ENCODE results near the gene ZGPAT. TPM values are rescaled to one million over a fixed set of nuclear protein-coding genes. Genes with fewer than 3 reads are reported as not detected.

Gene ZGPAT
- total and polyA plus RNA-seq, 10 of the 15 experiments (the other 5 are each of a cell fraction or from before 2014, with no cell fraction given): 0.58 to 52.9 (median 18.0) TPM

DNA sequence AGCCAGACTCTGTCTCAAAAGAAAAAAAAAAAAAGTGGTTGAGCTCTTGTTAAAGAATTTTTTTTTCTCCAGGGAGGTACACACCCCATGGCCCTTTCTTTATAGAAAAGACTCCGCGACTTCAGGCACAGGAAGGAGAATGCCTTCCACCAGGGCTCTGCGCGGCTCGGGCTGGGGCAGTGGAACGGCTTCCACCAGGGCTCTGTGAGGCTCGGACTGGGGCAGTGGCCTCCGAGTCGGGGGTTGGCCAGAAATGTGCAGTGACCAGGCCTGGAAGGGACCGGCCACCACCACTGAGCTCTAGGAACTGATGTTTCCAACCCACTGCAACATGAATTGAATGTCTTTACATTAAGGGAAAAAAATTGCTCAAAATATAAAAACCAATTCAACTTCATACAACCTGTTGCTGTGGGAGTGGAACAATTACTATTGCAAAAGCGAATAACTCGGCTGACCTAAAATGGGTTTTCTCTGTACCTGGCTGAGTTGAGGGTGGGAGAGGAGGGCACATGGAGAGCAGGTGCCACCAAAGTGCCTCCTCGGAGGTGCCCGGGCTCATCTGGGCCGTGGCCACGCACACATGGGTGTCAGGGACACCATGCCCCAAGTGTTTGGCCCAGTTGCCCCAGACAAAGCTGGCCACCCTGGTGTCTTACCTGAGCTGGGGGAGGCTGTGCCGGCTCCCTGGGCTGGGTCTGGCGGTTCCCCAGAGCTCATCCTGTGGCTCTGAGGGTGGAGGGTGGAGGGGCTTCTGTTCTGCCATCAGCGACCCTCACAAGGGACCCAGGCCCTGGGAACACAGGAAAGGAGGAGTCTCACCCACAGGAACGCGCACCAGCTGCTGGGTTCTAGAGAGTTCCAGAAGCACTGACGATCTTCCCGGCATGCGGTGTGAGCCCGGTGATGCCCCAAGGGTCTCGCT is 61.0 kb downstream of the ZGPAT start:
- no peak for FAIRE-seq

More for the DNA sequence above, 61.0 kb downstream of the ZGPAT start:
- Histone ChIP-seq H3K27ac (ENCODE audit: control insufficient read depth, insufficient read depth) (no peak overlapping the region), H2AFZ (ENCODE audit: control insufficient read depth, low read depth, low read length) (no peak overlapping the region), H3K4me2 (ENCODE audit: control insufficient read depth, insufficient read depth) (no peak overlapping the region), H3K9me3 (replicated peaks; ENCODE audit: control insufficient read depth, insufficient read depth, low read length) (no peaks in the 10 kb centered on the region), H3K27me3 (replicated peaks in 1 of 2; ENCODE audit: control insufficient read depth in 2 of 2, insufficient read depth in 2 of 2, low read length in 1 of 2) (no peaks in the 10 kb centered on the region), H3K4me3 (no peak overlapping the region), H3K36me3 (ENCODE audit: control insufficient read depth in 2 of 2, insufficient read depth in 2 of 2, low read length in 1 of 2) (no peaks in the 10 kb centered on the region), H4K20me1 (ENCODE audit: control insufficient read depth, insufficient read depth) (no peaks in the 10 kb centered on the region), H3K79me2 (ENCODE audit: control insufficient read depth, insufficient read depth, low read length) (no peaks in the 10 kb centered on the region), H3K4me1 (ENCODE audit: control insufficient read depth, insufficient read depth, low read length) (no peaks in the 10 kb centered on the region), H3K9ac (ENCODE audit: control insufficient read depth, insufficient read depth, low read length) (no peak overlapping the region)
- SMC1A ChIA-PET (ENCODE audit: uncharacterized antibody, unreplicated experiment): interaction anchor here (0.6 kb wide), 1 partner anchor 12 kb away, joined by 3 read pairs; no protein-coding TSS in a partner anchor
- intact Hi-C loops (cut with micrococcal nuclease; ENCODE audit: unreplicated experiment): no loop called here
- DNase-seq (ENCODE audit: low read depth, low spot score) (no peak), ATAC-seq (no peak)
- in situ Hi-C loops (cut with MboI): no loop called here
- POLR2A ChIA-PET: no interaction called here
- RAD21 ChIA-PET (ENCODE audit: unreplicated experiment): no interaction called here
- TF ChIP-seq, protein P1, sequence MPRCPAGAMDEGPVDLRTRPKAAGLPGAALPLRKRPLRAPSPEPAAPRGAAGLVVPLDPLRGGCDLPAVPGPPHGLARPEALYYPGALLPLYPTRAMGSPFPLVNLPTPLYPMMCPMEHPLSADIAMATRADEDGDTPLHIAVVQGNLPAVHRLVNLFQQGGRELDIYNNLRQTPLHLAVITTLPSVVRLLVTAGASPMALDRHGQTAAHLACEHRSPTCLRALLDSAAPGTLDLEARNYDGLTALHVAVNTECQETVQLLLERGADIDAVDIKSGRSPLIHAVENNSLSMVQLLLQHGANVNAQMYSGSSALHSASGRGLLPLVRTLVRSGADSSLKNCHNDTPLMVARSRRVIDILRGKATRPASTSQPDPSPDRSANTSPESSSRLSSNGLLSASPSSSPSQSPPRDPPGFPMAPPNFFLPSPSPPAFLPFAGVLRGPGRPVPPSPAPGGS (IDR thresholded peaks at IDR 0.05; ENCODE audit: borderline replicate concordance, insufficient read depth, low read depth, low read length, poor library complexity, severe bottlenecking): no peak
- TF ChIP-seq, protein P2, sequence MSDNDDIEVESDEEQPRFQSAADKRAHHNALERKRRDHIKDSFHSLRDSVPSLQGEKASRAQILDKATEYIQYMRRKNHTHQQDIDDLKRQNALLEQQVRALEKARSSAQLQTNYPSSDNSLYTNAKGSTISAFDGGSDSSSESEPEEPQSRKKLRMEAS (IDR thresholded peaks at IDR 0.05; ENCODE audit: low read depth, low read length): no peak
- TF ChIP-seq STAT3 (IDR thresholded peaks at IDR 0.05; ENCODE audit: low read depth, low read length): no peak
- TF ChIP-seq CBX3 (IDR thresholded peaks at IDR 0.05; ENCODE audit: borderline replicate concordance, low read depth): no peak
- TF ChIP-seq RAD21 (IDR thresholded peaks at IDR 0.05; ENCODE audit: insufficient read depth, low read depth, low read length): no peak
- TF ChIP-seq ZSCAN29 (IDR thresholded peaks at IDR 0.05): no peak
- TF ChIP-seq TCF7 (IDR thresholded peaks at IDR 0.05; ENCODE audit: borderline replicate concordance): no peak
- no peak for TF ChIP-seq WRNIP1 (IDR thresholded peaks at IDR 0.05; ENCODE audit: borderline replicate concordance, low read depth, low read length)
- no peak for TF ChIP-seq IRF4 (IDR thresholded peaks at IDR 0.05; ENCODE audit: low read depth, low read length)
- TF ChIP-seq PAX8 (IDR thresholded peaks at IDR 0.05): no peak
- TF ChIP-seq, protein P3, sequence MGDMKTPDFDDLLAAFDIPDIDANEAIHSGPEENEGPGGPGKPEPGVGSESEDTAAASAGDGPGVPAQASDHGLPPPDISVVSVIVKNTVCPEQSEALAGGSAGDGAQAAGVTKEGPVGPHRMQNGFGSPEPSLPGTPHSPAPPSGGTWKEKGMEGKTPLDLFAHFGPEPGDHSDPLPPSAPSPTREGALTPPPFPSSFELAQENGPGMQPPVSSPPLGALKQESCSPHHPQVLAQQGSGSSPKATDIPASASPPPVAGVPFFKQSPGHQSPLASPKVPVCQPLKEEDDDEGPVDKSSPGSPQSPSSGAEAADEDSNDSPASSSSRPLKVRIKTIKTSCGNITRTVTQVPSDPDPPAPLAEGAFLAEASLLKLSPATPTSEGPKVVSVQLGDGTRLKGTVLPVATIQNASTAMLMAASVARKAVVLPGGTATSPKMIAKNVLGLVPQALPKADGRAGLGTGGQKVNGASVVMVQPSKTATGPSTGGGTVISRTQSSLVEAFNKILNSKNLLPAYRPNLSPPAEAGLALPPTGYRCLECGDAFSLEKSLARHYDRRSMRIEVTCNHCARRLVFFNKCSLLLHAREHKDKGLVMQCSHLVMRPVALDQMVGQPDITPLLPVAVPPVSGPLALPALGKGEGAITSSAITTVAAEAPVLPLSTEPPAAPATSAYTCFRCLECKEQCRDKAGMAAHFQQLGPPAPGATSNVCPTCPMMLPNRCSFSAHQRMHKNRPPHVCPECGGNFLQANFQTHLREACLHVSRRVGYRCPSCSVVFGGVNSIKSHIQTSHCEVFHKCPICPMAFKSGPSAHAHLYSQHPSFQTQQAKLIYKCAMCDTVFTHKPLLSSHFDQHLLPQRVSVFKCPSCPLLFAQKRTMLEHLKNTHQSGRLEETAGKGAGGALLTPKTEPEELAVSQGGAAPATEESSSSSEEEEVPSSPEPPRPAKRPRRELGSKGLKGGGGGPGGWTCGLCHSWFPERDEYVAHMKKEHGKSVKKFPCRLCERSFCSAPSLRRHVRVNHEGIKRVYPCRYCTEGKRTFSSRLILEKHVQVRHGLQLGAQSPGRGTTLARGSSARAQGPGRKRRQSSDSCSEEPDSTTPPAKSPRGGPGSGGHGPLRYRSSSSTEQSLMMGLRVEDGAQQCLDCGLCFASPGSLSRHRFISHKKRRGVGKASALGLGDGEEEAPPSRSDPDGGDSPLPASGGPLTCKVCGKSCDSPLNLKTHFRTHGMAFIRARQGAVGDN (IDR thresholded peaks at IDR 0.05): no peak
- no TSS peak for BruUV-seq (replicated peaks)
- WGBS (ENCODE audit: insufficient coverage, insufficient replicate concordance, low lambda C conversion rate, missing lambda C conversion rate): 74% methylated on average over 26 of the region's 26 CpGs
- CTCF ChIA-PET: no interaction called here

All from GM12878 (cell line).